ENCODE results near the gene CYB561. TPM values are rescaled to one million over a fixed set of nuclear protein-coding genes. Genes with fewer than 3 reads are reported as not detected.

Gene CYB561
- total and polyA plus RNA-seq, 2 donors (not counting 3 experiments of a cell fraction or from before 2014, with no cell fraction given), result 34.9 to 71.1 TPM

GRCh38 chr17:63419949-63420867 lies 25.9 kb downstream of the CYB561 start:
- no peaks in the 10 kb centered on the region for H3K79me2 ChIP-seq (ENCODE audit: control insufficient read depth, insufficient read depth, low read length)
- no peaks in the 10 kb centered on the region for H4K20me1 ChIP-seq (replicated peaks; ENCODE audit: control insufficient read depth, extremely low read depth, insufficient read depth, low read length)
- H3K27me3 ChIP-seq (ENCODE audit: control insufficient read depth in 2 of 2, insufficient read depth in 2 of 2, low read length in 2 of 2), result no peaks in the 10 kb centered on the region
- H3K27ac ChIP-seq (ENCODE audit: insufficient read depth, low read depth, low read length), result peak overlapping the region; percentile 61
- peak overlapping the region; percentile 3 for H3K4me2 ChIP-seq (ENCODE audit: insufficient read depth, low read length)
- CTCF ChIA-PET, result interaction anchor here (0.7 to 7.7 kb wide), 7 partner anchors 13 to 425 kb away, joined by 3 to 71 read pairs (median 6); no protein-coding TSS in a partner anchor
- no peak overlapping the region for H3K4me3 ChIP-seq (replicated peaks in 1 of 3; ENCODE audit: insufficient read depth in 1 of 3, low read depth in 1 of 3, low read length in 3 of 3)
- dilution Hi-C loops (cut with MboI; ENCODE audit: extremely low pct_ligation_motif_present, low sequenced_read_pairs), result no loop called here
- POLR2A ChIA-PET, result no interaction called here
- TF ChIP-seq GATA2 (IDR thresholded peaks at IDR 0.05; ENCODE audit: insufficient read depth, insufficient read length, low read depth, low read length), result peak; percentile 96
- peak; percentile 95 for TF ChIP-seq POLR2AphosphoS5 (IDR thresholded peaks at IDR 0.05; ENCODE audit: insufficient read depth, low read depth, low read length)
- no peak for TF ChIP-seq EZH2 (IDR thresholded peaks at IDR 0.05; ENCODE audit: borderline replicate concordance, low read depth, low read length, severe bottlenecking)
- TF ChIP-seq JUN (IDR thresholded peaks at IDR 0.05; ENCODE audit: borderline replicate concordance, insufficient read depth, insufficient read length, low read depth), result peak; percentile 22
- TF ChIP-seq POLR2A (IDR thresholded peaks at IDR 0.05; ENCODE audit: low read depth, low read length), result peak; percentile 65
- H2AFZ ChIP-seq (ENCODE audit: low read depth, low read length), result peak overlapping the region; percentile 17
- peaks cover 33% of the 10 kb centered on the region for H3K4me1 ChIP-seq (ENCODE audit: control insufficient read depth, extremely low read depth, insufficient read depth, low read length)
- H3K9me3 ChIP-seq (replicated peaks; ENCODE audit: control insufficient read depth, insufficient read depth, low read length), result no peaks in the 10 kb centered on the region
- FAIRE-seq (peak; percentile 99), DNase-seq (ENCODE audit: low read depth, low spot score) (peak; percentile 97)
- intact Hi-C loops (cut with micrococcal nuclease), result loop anchor here (1.0 kb wide), 1 partner anchor 30 kb away; no protein-coding TSS in a partner anchor
- BruUV-seq (replicated peaks), result TSS peak; percentile 19
- H3K9ac ChIP-seq (replicated peaks; ENCODE audit: extremely low read depth, insufficient read depth, low read length), result no peak overlapping the region
- no peaks in the 10 kb centered on the region for H3K36me3 ChIP-seq (ENCODE audit: control insufficient read depth in 2 of 2, extremely low read depth in 1 of 2, insufficient read depth in 2 of 2, low read length in 2 of 2)
- H3K9me1 ChIP-seq (replicated peaks; ENCODE audit: control insufficient read depth, extremely low read depth, insufficient read depth, low read length), result no peaks in the 10 kb centered on the region

- Histone ChIP-seq H3K9me1 (replicated peaks; ENCODE audit: control insufficient read depth, extremely low read depth, insufficient read depth, low read length) (no peaks in the 10 kb centered on the region), H3K4me2 (ENCODE audit: insufficient read depth, low read length) (no peak overlapping the region), H3K27me3 (ENCODE audit: control insufficient read depth in 2 of 2, insufficient read depth in 2 of 2, low read length in 2 of 2) (no peaks in the 10 kb centered on the region), H3K4me1 (ENCODE audit: control insufficient read depth, extremely low read depth, insufficient read depth, low read length) (peaks cover 33% of the 10 kb centered on the region), H3K4me3 (replicated peaks in 1 of 3; ENCODE audit: insufficient read depth in 1 of 3, low read depth in 1 of 3, low read length in 3 of 3) (no peak overlapping the region), H2AFZ (ENCODE audit: low read depth, low read length) (no peak overlapping the region), H3K9me3 (replicated peaks; ENCODE audit: control insufficient read depth, insufficient read depth, low read length) (no peaks in the 10 kb centered on the region), H4K20me1 (replicated peaks; ENCODE audit: control insufficient read depth, extremely low read depth, insufficient read depth, low read length) (no peaks in the 10 kb centered on the region), H3K27ac (ENCODE audit: insufficient read depth, low read depth, low read length) (no peak overlapping the region), H3K79me2 (ENCODE audit: control insufficient read depth, insufficient read depth, low read length) (no peaks in the 10 kb centered on the region), H3K9ac (replicated peaks; ENCODE audit: extremely low read depth, insufficient read depth, low read length) (no peak overlapping the region), H3K36me3 (ENCODE audit: control insufficient read depth in 2 of 2, extremely low read depth in 1 of 2, insufficient read depth in 2 of 2, low read length in 2 of 2) (no peaks in the 10 kb centered on the region)
- dilution Hi-C loops (cut with MboI; ENCODE audit: extremely low pct_ligation_motif_present, low sequenced_read_pairs), result no loop called here
- intact Hi-C loops (cut with micrococcal nuclease), result no loop called here
- TF ChIP-seq POLR2AphosphoS5 (IDR thresholded peaks at IDR 0.05; ENCODE audit: insufficient read depth, low read depth, low read length) (no peak), GATA2 (IDR thresholded peaks at IDR 0.05; ENCODE audit: insufficient read depth, insufficient read length, low read depth, low read length) (no peak), POLR2A (IDR thresholded peaks at IDR 0.05; ENCODE audit: low read depth, low read length) (no peak), EZH2 (IDR thresholded peaks at IDR 0.05; ENCODE audit: borderline replicate concordance, low read depth, low read length, severe bottlenecking) (no peak), MYC (IDR thresholded peaks at IDR 0.05; ENCODE audit: low read depth, low read length) (no peak), CTCF (IDR thresholded peaks at IDR 0.05; ENCODE audit: extremely low read depth in 1 of 2, insufficient read depth in 1 of 2, low read depth in 1 of 2, low read length in 2 of 2) (no peak)
- ChIA-PET CTCF (interaction anchor here (1.2 to 7.7 kb wide), 4 partner anchors 13 to 337 kb away, joined by 3 to 71 read pairs (median 4); no protein-coding TSS in a partner anchor), POLR2A (no interaction called here)
- peak; percentile 40 for FAIRE-seq
- no TSS peak for BruUV-seq (replicated peaks)
- no peak for DNase-seq (ENCODE audit: low read depth, low spot score)
Observed at GRCh38 chr17:63419398-63419797, 26.7 kb downstream of the CYB561 start.

Measured in endothelial cell of umbilical vein (primary cell).